Loucy (cell line): ENCODE measurements around the gene SHC1.

Source experiments
- EZH2phosphoT487 ChIP-seq: fragments of 200-600 bp; IDR thresholded peaks from 2 replicates; pipeline ENCODE4 v1.6.1; 2018; ENCODE audit warnings: antibody characterized with exemption, mild to moderate bottlenecking, moderate library complexity, borderline replicate concordance
- TF ChIP-seq, protein P1 (sequence below): fragments of 200-600 bp; sonication (generic); conservative IDR thresholded peaks from 2 replicates; pipeline ENCODE4 v1.5.1; 2014; ENCODE audit warnings: mild to moderate bottlenecking, antibody characterized with exemption, low read length

DNA sequence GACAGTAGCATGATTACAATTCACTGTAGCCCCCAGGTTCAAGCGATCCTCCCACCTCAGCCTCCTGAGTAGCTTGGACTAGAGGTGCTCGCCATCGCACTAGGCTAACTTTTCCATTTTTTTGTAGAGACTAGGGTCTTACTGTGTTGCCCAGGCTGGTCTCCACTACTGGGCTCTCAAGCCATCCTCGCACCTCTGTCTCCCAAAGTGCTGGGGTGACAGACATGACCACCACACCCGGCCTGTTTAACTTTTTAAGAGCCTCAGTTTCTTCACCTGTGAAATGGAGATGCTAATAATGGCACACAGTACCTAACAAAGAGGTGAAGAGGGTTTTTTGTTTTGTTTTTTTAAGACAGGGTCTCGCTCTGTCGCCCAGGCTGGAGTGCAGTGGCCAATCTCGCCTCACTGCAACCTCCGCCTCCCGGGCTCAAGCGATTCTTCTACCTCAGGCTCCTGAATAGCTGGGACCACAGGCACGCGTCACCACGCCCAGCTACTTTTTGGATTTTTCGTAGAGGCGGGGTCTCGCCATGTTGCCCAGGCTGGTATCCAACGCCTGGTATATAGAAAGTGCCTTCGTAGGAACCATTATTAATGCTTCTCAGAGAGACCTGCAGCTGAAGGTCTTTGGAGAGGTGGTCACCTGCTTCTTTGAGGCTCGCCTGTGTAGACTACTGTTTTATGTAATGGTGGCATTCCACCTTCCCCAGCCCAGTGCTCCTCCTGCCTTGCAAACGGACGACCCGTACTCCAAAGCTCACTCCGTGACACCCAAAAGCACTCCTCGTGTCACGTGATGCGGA, 34.6 kb downstream of the SHC1 start:
- TF ChIP-seq, protein P1, sequence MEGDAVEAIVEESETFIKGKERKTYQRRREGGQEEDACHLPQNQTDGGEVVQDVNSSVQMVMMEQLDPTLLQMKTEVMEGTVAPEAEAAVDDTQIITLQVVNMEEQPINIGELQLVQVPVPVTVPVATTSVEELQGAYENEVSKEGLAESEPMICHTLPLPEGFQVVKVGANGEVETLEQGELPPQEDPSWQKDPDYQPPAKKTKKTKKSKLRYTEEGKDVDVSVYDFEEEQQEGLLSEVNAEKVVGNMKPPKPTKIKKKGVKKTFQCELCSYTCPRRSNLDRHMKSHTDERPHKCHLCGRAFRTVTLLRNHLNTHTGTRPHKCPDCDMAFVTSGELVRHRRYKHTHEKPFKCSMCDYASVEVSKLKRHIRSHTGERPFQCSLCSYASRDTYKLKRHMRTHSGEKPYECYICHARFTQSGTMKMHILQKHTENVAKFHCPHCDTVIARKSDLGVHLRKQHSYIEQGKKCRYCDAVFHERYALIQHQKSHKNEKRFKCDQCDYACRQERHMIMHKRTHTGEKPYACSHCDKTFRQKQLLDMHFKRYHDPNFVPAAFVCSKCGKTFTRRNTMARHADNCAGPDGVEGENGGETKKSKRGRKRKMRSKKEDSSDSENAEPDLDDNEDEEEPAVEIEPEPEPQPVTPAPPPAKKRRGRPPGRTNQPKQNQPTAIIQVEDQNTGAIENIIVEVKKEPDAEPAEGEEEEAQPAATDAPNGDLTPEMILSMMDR = no peak
- TF ChIP-seq EZH2phosphoT487 = no peak
